OCI-LY7 (cell line): ENCODE data around the gene SIVA1. TPM values are rescaled to one million over a fixed set of nuclear protein-coding genes. Genes with fewer than 3 reads are reported as not detected.

Source experiments
- BruUV-seq: library from RNA; stranded (reverse); fragments of 400-500 nt; replicated peaks from 2 replicates; lab custom pipeline; 2021; lab: Mats Ljungman, UMichigan
- CTCF ChIA-PET: fragments of 300-600 bp; sonication (Branson Sonifier 250); formaldehyde crosslinking; loops from one replicate; lab custom pipeline; 2022; ENCODE audit warnings: antibody characterized with exemption; ENCODE audit not compliant: unreplicated experiment; lab: Charles Lee
- POLR2A ChIA-PET: fragments of 300-600 bp; sonication (Branson Sonifier 250); formaldehyde crosslinking; loops from one replicate; lab custom pipeline; 2022; ENCODE audit warnings: antibody characterized with exemption; lab: Charles Lee
- DNase-seq: peaks from one replicate; pipeline ENCODE4 v3.0.0-alpha.2; 2015; ENCODE audit warnings: low spot score
- H2AFZ ChIP-seq: fragments of 200-600 bp; sonication (generic), shearing (Covaris generic); 2 replicates; pipeline ENCODE4 v1.6.1; 2014; ENCODE audit warnings: mild to moderate bottlenecking, antibody characterized with exemption, low read length, moderate library complexity
- H3K27ac ChIP-seq: fragments of 200-600 bp; sonication (generic); 2 replicates; pipeline ENCODE4 v1.5.1; 2014; ENCODE audit warnings: mixed run types, low read depth, mild to moderate bottlenecking, moderate library complexity, low read length, inconsistent platforms; ENCODE audit not compliant: poor library complexity, severe bottlenecking
- H3K36me3 ChIP-seq: fragments of 200-600 bp; sonication (generic); 2 replicates; pipeline ENCODE4 v1.6.1; 2014; ENCODE audit warnings: mild to moderate bottlenecking, antibody characterized with exemption, low read length, moderate library complexity, mixed read lengths; ENCODE audit not compliant: insufficient read depth
- H3K4me1 ChIP-seq: fragments of 200-600 bp; sonication (generic); 2 replicates; pipeline ENCODE4 v1.5.1; 2014; ENCODE audit warnings: mild to moderate bottlenecking, low read length; ENCODE audit not compliant: insufficient read depth, poor library complexity, severe bottlenecking
- H3K4me2 ChIP-seq: fragments of 200-600 bp; sonication (generic); 2 replicates; pipeline ENCODE4 v1.6.1; 2014; ENCODE audit warnings: mild to moderate bottlenecking, low read length
- H3K4me3 ChIP-seq: fragments of 200-600 bp; sonication (generic); 2 replicates; pipeline ENCODE4 v1.5.1; 2014; ENCODE audit warnings: mild to moderate bottlenecking, low read depth, low read length; ENCODE audit not compliant: poor library complexity, severe bottlenecking
- H3K79me2 ChIP-seq: fragments of 200-600 bp; sonication (generic); 2 replicates; pipeline ENCODE4 v1.6.1; 2016; ENCODE audit warnings: low read depth, mild to moderate bottlenecking, low read length, moderate library complexity, mixed read lengths; ENCODE audit not compliant: insufficient read depth
- H3K9me2 ChIP-seq: fragments of 200-600 bp; sonication (generic); 2 replicates; pipeline ENCODE4 v1.6.1; 2016; ENCODE audit warnings: mild to moderate bottlenecking, low read length, mixed read lengths; ENCODE audit not compliant: insufficient read depth
- H3K9me3 ChIP-seq: fragments of 200-600 bp; sonication (generic); 2 replicates; pipeline ENCODE4 v1.6.1; 2014; ENCODE audit warnings: mild to moderate bottlenecking, mixed run types, low read length, mixed read lengths
- H4K20me1 ChIP-seq: fragments of 200-600 bp; sonication (generic); 2 replicates; pipeline ENCODE4 v1.6.1; 2014; ENCODE audit warnings: mild to moderate bottlenecking, antibody characterized with exemption, low read length, moderate library complexity, mixed read lengths; ENCODE audit not compliant: insufficient read depth
- CTCF ChIP-seq: fragments of 200-600 bp; sonication (generic); conservative IDR thresholded peaks from 2 replicates; pipeline ENCODE4 v1.5.1; 2014; ENCODE audit warnings: mild to moderate bottlenecking, antibody characterized with exemption, low read length, moderate library complexity, mixed read lengths
- EZH2phosphoT487 ChIP-seq: fragments of 200-600 bp; sonication (generic); IDR thresholded peaks from 2 replicates; pipeline ENCODE4 v1.6.1; 2018; ENCODE audit warnings: low read depth, borderline replicate concordance, mild to moderate bottlenecking, mixed run types, antibody characterized with exemption, low read length, moderate library complexity, mixed read lengths
- intact Hi-C: fragments of 100-400 bp; cut with micrococcal nuclease; formaldehyde crosslinking; loops from one replicate; pipeline ENCODE4 v1.10.0; 2022; ENCODE audit not compliant: unreplicated experiment
- total RNA-seq, 2 experiments: library from RNA; depleted of rRNA in 1 of 2; stranded (reverse); fragments of >200 nt in 1 of 2; shearing (Covaris generic) in 1 of 2; gene quantifications; 2 replicates each; pipeline ENCODE4 v1.2.3, GENCODE V29; 2014 to 2022

Gene SIVA1
- total RNA-seq, 2 experiments from 2014 or later, result 111 to 244 TPM

- Histone ChIP-seq H3K9me2 (no peaks in the 10 kb centered on the region), H4K20me1 (no peaks in the 10 kb centered on the region)
- BruUV-seq, result no TSS peak
Measured at GRCh38 chr14:104710071-104710735, 42.7 kb upstream of the SIVA1 start.

GRCh38 chr14:104712881-104713734 is 39.8 kb upstream of the SIVA1 start:
- ChIA-PET POLR2A (no interaction called here), CTCF (no interaction called here)
- Histone ChIP-seq H3K36me3 (peaks cover 14% of the 10 kb centered on the region; the same call in 1 of the 2 replicates), H3K4me3 (no peak overlapping the region), H4K20me1 (no peaks in the 10 kb centered on the region), H3K9me3 (no peaks in the 10 kb centered on the region), H3K27ac (no peak overlapping the region), H3K4me2 (no peak overlapping the region), H2AFZ (no peak overlapping the region), H3K79me2 (no peaks in the 10 kb centered on the region), H3K9me2 (no peaks in the 10 kb centered on the region), H3K4me1 (peaks cover 5% of the 10 kb centered on the region)
- TF ChIP-seq EZH2phosphoT487 (no peak), CTCF (no peak)
- intact Hi-C loops, result no loop called here
- no TSS peak for BruUV-seq
- DNase-seq, result no peak

More at GRCh38 chr14:104710071-104710735, 42.7 kb upstream of the SIVA1 start:
- Histone ChIP-seq H3K4me2 (no peak overlapping the region), H3K79me2 (no peaks in the 10 kb centered on the region), H3K36me3 (peaks cover 15% of the 10 kb centered on the region; the same call in 1 of the 2 replicates), H3K9me3 (no peaks in the 10 kb centered on the region), H3K4me1 (no peaks in the 10 kb centered on the region), H2AFZ (no peak overlapping the region), H3K4me3 (no peak overlapping the region), H3K27ac (no peak overlapping the region)
- TF ChIP-seq CTCF, result no peak
- no peak for TF ChIP-seq EZH2phosphoT487
- DNase-seq, result no peak
- intact Hi-C loops, result no loop called here
- POLR2A ChIA-PET, result no interaction called here
- CTCF ChIA-PET, result no interaction called here

- Histone ChIP-seq H3K9me3 (no peaks in the 10 kb centered on the region), H3K9me2 (no peaks in the 10 kb centered on the region), H3K4me3 (no peak overlapping the region), H3K4me1 (peaks cover 5% of the 10 kb centered on the region), H3K4me2 (no peak overlapping the region), H3K79me2 (no peaks in the 10 kb centered on the region), H3K36me3 (peaks cover 14% of the 10 kb centered on the region; the same call in 1 of the 2 replicates), H3K27ac (no peak overlapping the region), H2AFZ (no peak overlapping the region), H4K20me1 (no peaks in the 10 kb centered on the region)
- POLR2A ChIA-PET, result no interaction called here
- no TSS peak for BruUV-seq
- intact Hi-C loops, result no loop called here
- CTCF ChIA-PET, result no interaction called here
- DNase-seq, result no peak
- TF ChIP-seq CTCF, result no peak
- TF ChIP-seq EZH2phosphoT487, result no peak
Measured at GRCh38 chr14:104714066-104714465, 38.9 kb upstream of the SIVA1 start.
